ENCODE data around the gene NKD1.

The NKD1 gene

DNA sequence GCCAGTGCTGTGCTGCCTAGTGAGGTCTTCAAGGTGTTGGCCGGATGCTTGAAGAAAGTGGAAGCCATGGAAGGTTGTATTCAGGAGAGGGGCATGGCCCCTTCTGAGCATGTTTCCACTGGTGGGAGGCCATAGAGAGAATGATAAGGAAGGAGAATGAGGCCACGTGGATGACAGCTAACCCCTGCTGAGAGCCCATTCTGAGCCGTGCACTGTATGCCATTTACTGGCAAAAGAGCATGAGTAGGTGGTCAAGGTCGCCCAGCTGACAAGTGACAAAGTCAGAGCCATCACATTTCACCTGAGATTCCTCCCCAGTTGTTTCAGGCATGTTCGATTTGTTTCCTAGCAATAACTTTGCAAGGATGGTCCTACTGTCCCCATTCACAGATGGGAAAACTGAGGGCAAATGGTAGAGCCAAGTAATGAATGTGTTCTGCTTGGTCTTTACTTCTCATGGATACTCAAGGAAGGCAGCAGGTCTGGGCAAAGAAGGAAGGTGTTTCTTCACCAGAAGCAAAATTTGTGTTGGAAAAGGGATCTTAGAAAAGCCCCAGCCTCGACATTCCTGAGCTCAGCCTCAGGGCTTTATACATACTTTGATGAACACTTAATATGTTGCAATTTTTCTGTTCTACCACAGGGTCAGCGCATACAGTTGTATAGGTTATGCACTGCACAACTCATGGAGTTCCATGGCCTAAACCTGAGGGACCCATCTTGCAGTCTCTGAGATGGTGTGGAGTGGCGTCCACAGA, 10.5 kb upstream of the NKD1 start:
- DNase-seq (ENCODE audit: low spot score): no peak

DNA sequence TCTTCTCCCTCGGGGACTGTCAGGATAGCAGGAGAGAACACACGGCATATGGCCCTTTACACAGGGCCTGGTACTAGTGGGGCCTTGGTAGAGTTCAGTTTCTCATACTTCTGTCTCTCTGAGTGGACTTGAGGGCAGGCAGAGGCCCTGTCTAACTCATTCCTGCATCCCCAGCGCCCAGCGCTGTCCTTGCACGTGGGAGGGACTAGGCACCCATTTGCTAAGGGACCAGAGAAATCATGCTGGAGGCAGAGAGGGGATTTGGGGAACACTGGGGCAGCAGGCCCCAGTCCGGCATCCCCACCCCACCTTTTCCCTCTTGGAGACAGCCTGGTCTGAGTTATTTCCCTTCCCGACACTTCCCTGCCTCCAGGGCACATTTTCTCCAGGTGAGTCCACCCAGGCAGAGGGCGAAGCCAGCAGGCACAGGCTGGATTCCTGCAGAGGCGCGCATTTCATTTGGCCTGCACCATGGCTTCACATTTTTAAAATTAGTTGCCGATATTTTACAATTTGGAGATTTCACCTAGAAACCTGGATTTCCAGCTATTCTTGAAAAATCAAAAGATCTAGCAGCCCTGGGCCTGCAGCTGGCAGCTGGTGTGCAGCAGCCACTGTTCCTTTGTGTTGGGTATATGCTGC, 9.7 kb upstream of the NKD1 start:
- DNase-seq (ENCODE audit: low spot score): peak; percentile 39

DNA sequence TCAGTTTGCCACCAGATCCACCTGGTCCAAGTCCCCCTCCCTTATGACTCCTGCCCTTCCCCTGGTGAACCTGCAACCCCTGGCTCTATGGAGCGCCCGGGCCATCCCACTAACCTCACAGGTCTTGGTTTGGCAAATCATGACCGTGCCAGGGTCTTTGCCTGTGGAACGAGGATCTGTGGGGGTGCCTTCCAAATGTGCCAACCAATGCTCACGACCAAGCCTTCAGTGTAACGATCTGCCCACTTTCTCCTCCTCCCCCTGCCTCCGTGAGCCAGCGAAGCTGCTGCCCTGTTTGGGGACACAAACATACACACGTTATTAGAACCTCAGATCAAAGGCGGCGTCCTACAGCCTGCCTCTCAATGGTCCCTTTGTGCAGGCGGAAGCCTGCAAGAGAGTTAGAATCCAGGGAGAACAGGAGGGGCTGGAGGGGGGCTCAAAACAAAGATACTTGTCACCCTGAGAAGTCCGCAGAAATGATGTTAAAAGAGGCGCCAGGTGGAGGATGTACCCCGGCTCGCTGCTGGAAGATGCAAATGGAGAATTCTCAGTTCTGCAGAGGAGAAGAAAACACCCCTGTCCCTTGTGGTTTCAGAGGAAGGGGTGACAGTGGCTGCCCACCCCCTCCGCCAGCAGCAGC, 9.0 kb upstream of the NKD1 start:
- DNase-seq (ENCODE audit: low spot score): no peak

DNA sequence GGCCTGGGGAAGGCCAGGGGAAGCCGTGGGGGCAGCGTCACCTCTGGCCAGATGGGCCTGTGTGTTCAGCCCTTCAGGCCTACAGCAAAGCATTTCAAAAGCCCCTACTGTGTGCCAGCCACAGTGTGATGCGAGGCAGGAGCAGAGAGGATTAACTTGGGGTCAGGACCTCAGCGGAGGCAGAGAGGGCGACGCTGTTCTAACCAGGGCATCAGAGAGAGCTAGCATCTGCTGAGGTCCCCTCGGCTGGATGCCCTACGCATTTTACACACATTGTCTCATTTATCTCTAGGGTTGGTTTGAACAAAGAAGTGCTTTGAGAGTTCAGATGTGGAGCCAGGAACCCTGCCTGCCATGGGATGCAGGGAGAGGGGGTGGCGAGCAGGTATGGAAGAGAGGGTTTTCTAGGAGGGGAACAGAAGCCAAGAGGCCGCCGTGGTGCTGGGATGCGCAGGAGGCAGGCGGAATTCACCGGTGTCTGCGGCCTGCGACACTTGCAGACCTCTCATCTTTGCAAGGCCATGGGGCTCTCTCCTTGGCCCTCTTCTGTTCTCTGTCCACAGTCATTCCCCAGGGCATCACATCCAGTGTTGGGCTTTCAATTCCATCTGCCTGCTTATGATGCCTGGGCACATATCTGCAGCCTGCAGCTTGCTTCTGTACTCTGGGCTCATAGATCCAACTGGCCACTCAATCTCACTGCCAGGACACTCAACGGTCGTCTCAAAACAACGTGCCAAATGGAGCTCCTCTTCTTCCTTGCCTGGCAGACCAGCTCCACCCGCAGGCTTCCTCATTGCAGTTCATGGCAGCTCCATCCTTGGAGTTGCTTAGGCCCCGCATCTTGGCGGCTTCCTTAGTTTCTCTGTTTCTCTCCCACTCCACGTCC, 8.1 kb upstream of the NKD1 start:
- peak; percentile 44 for DNase-seq (ENCODE audit: low spot score)

DNA sequence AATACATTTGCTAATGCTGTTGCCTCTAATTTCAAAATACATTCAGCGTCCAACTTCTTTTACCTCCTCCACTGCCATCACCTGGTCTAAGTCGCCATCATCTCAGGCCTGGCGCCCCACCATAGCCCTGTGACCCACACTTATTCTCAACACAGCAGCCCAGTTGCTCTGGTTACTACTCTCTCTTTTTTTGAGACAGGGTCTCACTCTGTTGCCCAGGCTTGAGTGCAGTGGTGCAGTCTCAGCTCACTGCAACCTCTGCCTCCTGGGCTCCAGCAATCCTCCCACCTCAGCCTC, 7.5 kb upstream of the NKD1 start:
- DNase-seq (ENCODE audit: low spot score): no peak

DNA sequence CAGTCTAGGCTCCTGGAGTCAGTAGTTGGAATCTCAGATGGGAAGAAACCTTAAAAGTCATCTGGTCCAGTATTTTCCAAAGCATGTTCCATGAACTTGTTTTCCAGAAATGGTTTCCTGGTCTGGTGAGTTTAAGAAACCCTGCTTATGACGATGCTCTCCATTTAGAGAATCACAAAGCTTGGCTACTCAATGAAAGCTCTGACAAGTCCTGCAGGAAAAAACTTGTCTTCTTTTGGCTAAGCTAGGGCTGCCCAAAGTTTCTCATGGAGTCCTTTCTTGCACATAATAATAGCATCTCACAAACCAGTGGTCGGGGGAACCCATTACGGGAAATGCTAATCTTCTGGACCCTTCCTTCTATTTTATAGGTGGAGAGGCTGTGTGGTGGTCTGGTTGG, 5.5 kb upstream of the NKD1 start:
- DNase-seq (ENCODE audit: low spot score): no peak

DNA sequence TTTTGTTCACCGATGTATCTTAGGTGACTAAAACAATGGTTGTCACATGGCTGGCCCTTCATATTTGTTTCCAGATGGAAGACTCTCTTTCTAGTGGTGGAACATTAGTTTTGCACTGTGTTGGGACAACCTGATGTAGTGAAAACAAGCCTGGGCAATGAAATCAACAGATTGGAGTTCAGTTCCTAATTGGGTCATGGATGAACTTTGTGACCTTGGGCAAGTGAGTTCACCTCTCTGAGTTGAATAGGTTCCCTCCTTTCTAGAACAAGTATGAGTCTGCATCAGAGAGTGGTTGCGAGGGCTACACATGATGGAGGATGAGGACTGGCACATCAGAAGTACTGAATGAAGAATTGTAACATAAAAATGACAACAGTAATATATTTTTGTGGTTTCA, 2.1 kb upstream of the NKD1 start:
- no peak for DNase-seq (ENCODE audit: low spot score)

DNA sequence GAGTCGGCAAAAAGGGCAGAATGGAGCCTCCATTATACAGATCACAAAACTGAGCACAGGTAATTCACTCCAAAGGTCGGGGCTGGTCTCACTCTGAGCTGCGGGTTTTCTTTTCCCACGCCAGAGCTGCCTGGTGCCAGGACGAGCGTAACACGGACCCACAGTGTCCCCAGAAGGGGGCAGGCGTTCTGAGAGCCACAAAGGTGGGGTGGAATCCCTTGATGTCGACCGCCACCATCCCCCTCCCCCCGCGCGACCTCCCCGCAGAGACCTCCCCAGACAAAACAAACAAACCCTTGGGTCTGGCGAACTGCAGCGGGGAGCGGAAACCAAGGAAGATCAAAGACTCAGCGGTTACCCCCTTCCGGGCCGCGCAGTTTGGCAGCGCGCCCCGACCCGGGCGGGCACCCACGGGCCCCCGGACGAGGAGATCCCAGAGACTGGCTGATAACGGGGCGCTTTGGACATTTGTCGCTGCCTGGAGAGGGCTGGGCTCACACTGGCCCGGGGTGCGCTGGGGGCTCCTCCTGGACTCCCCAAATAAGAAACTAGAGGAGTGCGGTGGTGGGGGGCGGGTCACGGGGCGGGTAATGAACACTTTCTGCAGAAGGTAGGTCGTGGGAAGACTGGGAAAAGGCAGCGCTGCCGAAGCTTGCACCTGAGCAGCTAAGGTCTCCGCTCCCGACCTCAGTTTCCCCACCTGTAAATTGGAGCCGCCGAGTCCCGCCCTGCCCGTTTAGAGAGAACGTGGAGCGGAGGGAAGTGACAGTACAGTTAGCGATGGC, 664 bp upstream of the NKD1 start:
- DNase-seq (ENCODE audit: low spot score): peak; percentile 57

DNA sequence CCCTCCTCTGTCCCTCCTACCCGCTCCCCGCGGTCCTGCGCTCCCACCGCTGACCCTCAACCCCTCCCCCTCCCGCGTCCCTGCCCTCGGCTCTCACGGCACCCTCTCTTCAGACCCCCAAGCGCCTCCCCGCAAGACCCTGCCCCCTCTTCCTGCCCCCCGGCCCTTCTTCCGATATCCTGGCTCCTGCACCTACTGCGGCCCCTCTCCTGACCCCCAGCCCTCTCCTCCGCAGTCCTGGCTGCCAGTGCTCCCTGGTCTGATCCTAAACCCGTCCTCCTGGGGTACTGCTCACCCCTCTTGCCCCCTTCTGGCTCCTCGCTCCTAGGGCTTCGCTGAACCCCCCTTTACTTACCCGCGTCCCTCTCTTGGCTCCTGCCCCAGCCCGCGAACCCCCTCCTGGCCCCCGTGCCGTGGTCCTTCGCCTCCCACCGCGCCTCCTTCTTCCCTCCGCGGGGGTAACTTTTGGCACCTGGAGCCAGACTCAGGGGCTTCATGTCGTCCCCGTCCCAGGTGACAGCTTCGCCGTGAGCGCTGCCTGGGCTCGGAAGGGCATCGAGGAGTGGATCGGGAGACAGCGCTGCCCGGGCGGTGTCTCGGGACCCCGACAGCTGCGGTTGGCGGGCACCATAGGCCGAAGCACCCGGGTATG, 839 bp downstream of the NKD1 start:
- no peak for DNase-seq (ENCODE audit: low spot score)

DNA sequence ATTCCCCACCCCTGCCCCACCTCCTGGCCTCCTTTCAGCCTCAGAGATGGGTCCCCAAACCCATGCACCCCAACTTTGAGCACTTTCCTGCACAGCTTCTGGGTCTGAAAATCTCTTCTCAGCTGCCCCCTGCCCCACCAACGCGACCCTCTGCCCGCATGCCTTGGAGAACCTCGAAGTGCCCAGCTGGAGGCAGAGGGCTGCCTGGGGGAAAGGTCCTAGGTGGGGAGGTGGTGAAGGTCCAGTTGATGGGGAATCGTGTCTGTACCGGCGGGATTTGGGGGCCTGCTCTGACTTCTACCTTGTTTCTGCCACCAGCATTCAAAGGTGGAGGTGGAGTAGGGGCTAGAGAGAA, 1.3 kb downstream of the NKD1 start:
- DNase-seq (ENCODE audit: low spot score): no peak

DNA sequence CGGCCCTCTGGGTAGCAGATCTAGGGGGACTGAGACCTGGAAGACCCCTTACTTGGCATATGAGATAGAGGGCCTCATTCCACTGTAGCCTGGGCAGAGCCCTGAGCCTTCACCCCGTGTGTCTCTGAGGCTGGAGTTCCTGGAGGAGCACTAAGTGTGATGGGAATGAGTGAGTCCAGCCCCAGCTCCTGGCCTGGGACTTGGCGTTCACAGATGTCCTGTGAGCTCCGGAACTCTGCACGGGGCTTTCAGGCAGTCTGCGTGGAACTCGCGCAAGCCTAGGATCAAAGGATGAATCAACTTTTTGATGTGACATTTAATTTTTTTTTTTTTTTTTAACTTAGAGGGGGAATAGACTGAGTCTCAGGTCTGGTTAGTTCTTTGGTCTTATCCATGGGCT, 1.8 kb downstream of the NKD1 start:
- DNase-seq (ENCODE audit: low spot score): no peak

DNA sequence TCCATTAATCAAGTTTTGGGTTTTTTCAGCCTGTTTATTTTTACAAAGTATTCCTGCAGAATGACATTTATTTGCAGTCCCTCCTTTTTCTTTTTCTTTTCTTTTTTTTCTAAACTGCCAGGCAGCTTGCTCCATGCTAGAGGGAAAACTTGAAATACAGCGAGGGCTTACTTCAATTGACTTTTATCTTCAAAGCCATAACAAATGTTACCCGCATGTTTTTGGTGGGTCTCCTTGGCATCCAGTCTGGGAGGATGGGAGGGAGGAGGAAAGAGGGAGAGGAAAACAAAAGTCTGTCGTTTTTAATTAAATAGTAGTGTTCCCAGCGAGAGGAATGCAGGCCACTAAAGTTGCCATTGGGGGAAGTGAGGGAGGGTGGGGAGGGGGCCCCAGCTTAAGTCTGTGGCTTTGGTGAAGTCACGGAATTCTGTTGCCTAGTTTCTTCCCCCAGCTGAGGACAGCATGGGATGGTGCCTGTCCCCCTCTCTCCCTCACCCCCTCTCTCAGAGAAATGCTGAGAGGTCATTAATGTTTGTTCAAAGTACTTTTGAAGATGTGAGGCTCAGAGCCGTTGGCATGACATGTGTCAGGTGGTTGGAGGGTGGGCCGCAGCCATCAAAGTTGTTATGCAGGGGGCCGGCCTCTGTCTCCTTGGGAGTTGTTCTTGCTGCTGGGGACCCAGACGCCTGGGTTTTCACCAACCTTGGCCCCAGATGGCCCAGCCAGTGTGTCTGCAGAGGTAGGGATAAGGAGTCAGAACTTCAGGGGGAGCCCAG, 2.9 kb downstream of the NKD1 start:
- DNase-seq (ENCODE audit: low spot score): no peak

DNA sequence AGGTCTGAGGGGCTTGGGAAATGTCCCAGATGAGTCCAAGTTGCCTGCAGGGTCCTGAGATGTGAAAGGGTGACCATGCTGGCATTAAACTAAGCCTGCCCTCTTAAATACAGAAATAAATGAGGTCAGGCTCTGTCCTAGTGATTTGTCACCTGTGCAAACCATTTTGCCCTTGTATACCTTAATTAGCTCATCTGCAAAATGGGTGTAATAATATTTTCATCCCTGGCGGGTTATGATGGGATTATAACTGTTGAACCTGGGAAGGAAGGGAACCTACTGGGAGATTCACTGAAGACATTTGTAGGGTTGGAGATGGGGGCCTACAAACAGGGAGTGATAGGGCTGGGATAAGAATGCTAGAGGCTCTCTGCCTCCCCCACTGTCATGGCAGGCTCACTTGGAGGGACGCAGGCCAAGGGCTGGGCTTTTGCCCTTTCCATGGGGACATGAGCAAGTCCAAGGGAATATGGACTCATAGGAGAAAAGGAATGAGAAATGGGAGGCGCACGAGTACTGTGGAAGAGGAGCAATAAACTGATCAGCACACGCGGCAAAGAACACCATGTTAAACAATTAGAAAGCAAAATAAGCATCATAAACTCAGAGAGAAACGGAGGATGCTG, 4.4 kb downstream of the NKD1 start:
- DNase-seq (ENCODE audit: low spot score): no peak

DNA sequence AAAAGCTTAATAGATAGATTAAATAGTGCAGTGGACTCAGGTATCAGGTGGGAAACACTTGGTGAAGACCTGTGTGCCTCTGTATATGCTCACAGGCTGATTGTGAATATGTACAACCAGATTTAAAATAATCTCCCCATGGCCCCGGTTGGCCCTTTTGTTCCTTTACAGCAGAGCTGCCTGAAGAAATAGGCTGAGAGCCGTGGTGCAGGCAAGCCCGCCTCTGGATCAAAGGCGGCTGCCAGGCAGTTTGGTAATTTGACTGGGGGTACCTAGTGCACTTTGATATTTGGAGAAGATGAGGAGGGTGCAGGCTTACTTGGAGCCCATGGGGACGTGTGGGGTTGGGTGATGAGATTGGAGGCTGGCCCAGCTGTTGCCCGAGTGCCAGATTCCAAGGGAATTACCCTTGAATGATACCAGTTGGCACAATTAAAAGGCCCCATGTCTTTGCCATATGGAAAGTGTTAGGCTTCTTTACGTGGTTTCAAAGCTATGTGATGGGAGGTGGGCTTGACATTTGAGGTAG, 5.0 kb downstream of the NKD1 start:
- DNase-seq (ENCODE audit: low spot score): no peak

DNA sequence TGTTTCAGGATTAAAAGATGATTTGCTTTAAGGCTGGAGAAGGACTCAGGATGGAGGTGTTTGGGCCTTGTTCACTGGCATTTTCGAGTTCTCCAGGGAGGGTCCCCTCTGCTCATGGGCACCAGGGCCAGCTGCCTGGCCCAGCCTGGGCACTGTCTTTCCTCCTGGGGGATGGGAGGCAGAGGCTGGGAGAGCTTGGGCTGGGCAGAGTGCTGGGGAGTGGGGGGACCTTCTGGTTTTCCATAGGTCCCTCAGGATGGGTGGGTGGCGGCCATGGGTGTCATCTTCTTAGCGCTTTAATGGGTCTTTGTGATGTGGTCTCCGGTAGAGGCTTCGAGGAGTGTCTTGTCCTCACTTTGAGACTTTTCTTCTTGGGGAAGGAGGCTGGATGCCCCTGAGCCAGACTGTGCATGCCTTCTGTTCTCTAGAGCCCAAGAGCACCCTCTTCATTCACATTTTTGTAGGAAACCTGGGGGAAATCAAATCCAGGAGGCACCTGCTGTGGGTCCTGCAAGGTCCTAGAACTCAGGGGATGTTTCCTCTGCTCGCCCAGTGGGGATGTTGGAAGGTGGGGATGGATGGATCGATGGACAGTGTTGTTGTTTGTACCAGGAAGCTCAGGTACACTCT, 5.7 kb downstream of the NKD1 start:
- DNase-seq (ENCODE audit: low spot score): no peak

DNA sequence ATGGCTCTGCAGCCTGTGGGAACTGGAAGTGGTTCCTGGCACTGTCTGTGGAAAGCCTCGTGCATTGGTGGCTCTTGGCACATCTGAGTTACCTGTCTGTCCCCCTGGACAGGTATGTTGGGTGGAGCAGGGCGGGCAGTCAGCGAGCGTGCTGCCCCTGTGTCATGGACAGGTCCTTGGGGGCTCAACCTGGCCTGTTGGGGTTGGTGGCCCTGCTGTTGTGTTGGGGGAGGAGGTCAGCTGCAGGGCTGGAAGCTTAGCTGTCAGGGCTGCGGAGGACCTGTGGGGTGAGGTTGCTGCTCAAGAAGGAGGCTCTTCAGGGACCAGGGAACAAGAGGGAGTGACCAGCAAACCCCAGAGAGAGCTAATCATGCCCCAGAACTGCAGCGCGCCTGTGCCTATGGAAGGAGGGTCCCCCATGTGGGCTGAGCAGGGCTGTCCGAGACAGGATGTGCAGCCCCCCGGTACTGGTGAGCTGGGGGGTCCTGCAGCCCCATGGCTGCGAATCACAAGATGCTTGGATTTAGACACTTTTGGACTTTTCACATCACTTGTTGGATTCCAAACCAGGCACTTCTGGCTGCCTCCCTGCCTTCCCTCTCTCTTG, 7.2 kb downstream of the NKD1 start:
- DNase-seq (ENCODE audit: low spot score): no peak

DNA sequence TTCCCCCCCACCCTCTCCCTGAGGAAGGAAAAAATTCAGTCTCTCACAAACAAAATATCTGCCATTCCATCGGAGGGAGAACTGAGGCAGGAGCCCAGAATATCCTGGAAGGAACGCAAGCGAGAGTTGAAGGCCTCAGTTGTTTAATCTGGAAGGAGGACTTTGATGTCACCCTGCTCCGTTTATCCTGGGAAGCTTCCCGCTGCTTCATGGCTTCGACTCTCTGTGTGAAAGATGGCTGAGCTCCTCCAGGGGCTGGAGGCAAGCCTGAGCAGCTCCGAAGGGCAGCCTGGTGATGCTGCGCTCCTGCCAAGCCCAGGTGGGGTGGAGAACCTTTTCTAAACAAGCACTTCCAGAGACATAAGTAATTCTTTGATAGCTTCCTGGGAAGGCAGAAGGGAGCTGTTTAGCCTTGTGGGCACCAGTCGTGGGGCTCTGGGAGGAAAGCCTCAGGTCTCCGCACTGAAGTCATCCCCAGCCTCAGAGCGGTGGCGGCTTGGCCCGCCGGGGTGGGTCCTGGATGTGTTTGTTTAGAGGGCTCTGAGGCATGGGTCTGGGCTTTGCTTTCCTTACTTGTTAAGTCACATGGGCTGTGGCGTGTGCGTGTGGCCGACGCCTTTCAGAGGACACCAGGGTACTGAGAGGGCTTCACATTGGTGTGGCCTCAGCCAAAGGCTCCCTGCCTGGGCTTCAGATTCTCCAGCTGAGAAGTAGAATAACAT, 7.9 kb downstream of the NKD1 start:
- DNase-seq (ENCODE audit: low spot score): no peak

DNA sequence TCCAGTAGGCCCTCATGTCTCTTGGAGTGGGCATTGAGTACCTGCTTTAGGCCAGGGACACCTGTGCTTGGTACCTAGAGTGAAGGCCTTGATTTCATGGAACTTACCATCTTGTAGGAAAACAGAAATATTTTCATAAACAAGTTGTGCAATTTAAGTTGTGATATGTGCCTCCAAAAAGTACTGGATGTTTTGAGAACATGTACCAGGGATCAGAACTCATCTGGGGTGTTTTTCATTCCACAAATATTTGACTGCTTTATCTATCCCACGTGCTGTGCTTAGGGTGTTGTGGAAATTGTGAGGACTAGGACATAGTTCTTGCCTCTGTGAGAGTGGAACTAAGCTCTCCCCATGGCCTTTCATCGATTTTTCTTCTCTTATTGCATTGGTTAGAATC, 8.8 kb downstream of the NKD1 start:
- DNase-seq (ENCODE audit: low spot score): no peak
